HCT116 (cell line): ENCODE measurements around the gene EPHX1. TPM values are rescaled to one million over a fixed set of nuclear protein-coding genes. Genes with fewer than 3 reads are reported as not detected.

Experiments used
- ATAC-seq: fragments of 200-7000 bp; cut with Tn5 transposase; 2 replicates; pipeline ENCODE4 v1.9.1; 2020; ENCODE audit warnings: mild to moderate bottlenecking, moderate library complexity
- BruUV-seq: library from RNA; stranded (reverse); fragments of 400-500 nt; replicated peaks from 2 replicates; lab custom pipeline; 2021; lab: Mats Ljungman, UMichigan
- CTCF ChIA-PET: fragments of 300-600 bp; sonication (Branson Sonifier 250); formaldehyde crosslinking; loops from one replicate; lab custom pipeline; 2021; ENCODE audit warnings: antibody characterized with exemption; lab: Charles Lee
- POLR2A ChIA-PET: fragments of 300-600, 350-600 bp; sonication (Branson Sonifier 250); formaldehyde crosslinking; loops from one replicate; lab custom pipeline; 2021; ENCODE audit warnings: antibody characterized with exemption; lab: Charles Lee
- RAD21 ChIA-PET, 2 experiments: fragments of 300-600 bp; sonication (Branson Sonifier 250); formaldehyde crosslinking; loops; one replicate each; lab custom pipeline; 2023; ENCODE audit warnings: low total read pairs in 2 of 2; ENCODE audit not compliant: uncharacterized antibody in 2 of 2, unreplicated experiment in 2 of 2, low non-redundant PET in 1 of 2; lab: Charles Lee
- DNase-seq: peaks from one replicate; pipeline ENCODE4 v3.0.0-alpha.2; 2010; ENCODE audit warnings: low read depth, low spot score
- H2AFZ ChIP-seq: fragments of 200-600 bp; shearing (Covaris generic), sonication (generic); 2 replicates; pipeline ENCODE4 v1.6.1; 2017; ENCODE audit warnings: low read depth, mixed run types, mixed read lengths, antibody characterized with exemption, low read length; ENCODE audit not compliant: poor library complexity, severe bottlenecking
- H3K27ac ChIP-seq: 2 replicates; pipeline ENCODE4 v1.5.1; 2012; ENCODE audit warnings: low read depth, low read length
- H3K27me3 ChIP-seq: fragments of 200-600 bp; sonication (generic); 2 replicates; pipeline ENCODE4 v1.6.1; 2016; ENCODE audit warnings: mixed run types, low read length, mixed read lengths; ENCODE audit not compliant: insufficient read depth
- H3K36me3 ChIP-seq, 2 experiments: fragments of 200-500 bp in 1 of 2; fragments of 200-600 bp in 1 of 2; sonication (Bioruptor generic) in 1 of 2; sonication (generic) in 1 of 2; 2 replicates each; pipeline versions ENCODE4 v1.5.1 to v1.6.1; 2014 to 2016; ENCODE audit warnings: low read length in 2 of 2, inconsistent platforms in 1 of 2, mixed read lengths in 1 of 2, mixed run types in 1 of 2; ENCODE audit not compliant: insufficient read depth in 2 of 2, control insufficient read depth in 1 of 2
- H3K4me1 ChIP-seq, 2 experiments: fragments of 200-600 bp in 1 of 2; sonication (generic) in 1 of 2; 2 replicates each; pipeline versions ENCODE4 v1.5.1 to v1.6.1; 2012 to 2017; ENCODE audit warnings: low read length in 2 of 2, inconsistent platforms in 1 of 2, mild to moderate bottlenecking in 1 of 2, mixed read lengths in 1 of 2, mixed run types in 1 of 2, moderate library complexity in 1 of 2; ENCODE audit not compliant: insufficient read depth in 2 of 2, control insufficient read depth in 1 of 2
- H3K4me2 ChIP-seq: fragments of 200-600 bp; sonication (generic); 2 replicates; pipeline ENCODE4 v1.6.1; 2017; ENCODE audit warnings: mixed run types, low read length, mixed read lengths
- H3K4me3 ChIP-seq, 2 experiments: fragments of 200-600 bp in 1 of 2; sonication (generic) in 1 of 2; replicated peaks in 1 of 2; 2 replicates each; pipeline ENCODE4 v1.5.1; 2011 to 2016; ENCODE audit warnings: low read length in 2 of 2, control low read depth in 1 of 2, low read depth in 1 of 2, mild to moderate bottlenecking in 1 of 2, mixed read lengths in 1 of 2, mixed run types in 1 of 2
- H3K79me2 ChIP-seq: fragments of 200-600 bp; sonication (generic); 2 replicates; pipeline ENCODE4 v1.6.1; 2017; ENCODE audit warnings: mild to moderate bottlenecking, mixed run types, low read length, moderate library complexity, mixed read lengths; ENCODE audit not compliant: insufficient read depth
- H3K9ac ChIP-seq: fragments of 200-600 bp; sonication (generic); 2 replicates; pipeline ENCODE4 v1.6.1; 2016; ENCODE audit warnings: low read length, mixed read lengths
- H3K9me2 ChIP-seq: fragments of 200-600 bp; sonication (generic), shearing (Covaris generic); 2 replicates; pipeline ENCODE4 v1.6.1; 2017; ENCODE audit warnings: mixed run types, mild to moderate bottlenecking, moderate library complexity; ENCODE audit not compliant: insufficient read depth
- H3K9me3 ChIP-seq, 2 experiments: fragments of 200-500 bp in 1 of 2; fragments of 200-600 bp in 1 of 2; sonication (Bioruptor generic) in 1 of 2; sonication (generic) in 1 of 2; 2 replicates each; pipeline ENCODE4 v1.6.1; 2014 to 2017; ENCODE audit warnings: low read length in 2 of 2, mixed read lengths in 2 of 2, inconsistent platforms in 1 of 2, low read depth in 1 of 2, mild to moderate bottlenecking in 1 of 2, mixed run types in 1 of 2, moderate library complexity in 1 of 2; ENCODE audit not compliant: control insufficient read depth in 1 of 2, insufficient read depth in 1 of 2
- H4K20me1 ChIP-seq: fragments of 200-600 bp; sonication (generic), shearing (Covaris generic); 2 replicates; pipeline ENCODE4 v1.6.1; 2017; ENCODE audit warnings: mixed run types, mild to moderate bottlenecking, moderate library complexity; ENCODE audit not compliant: insufficient read depth
- CBX3 ChIP-seq: IDR thresholded peaks from 2 replicates; pipeline ENCODE4 v1.6.1; 2012; ENCODE audit warnings: low read depth
- CEBPB ChIP-seq: IDR thresholded peaks from 2 replicates; pipeline ENCODE4 v1.6.1; 2012; ENCODE audit warnings: low read depth
- EGR1 ChIP-seq: IDR thresholded peaks from 2 replicates; pipeline ENCODE4 v1.6.1; 2012; ENCODE audit warnings: low read depth
- EZH2 ChIP-seq: fragments of 200-600 bp; sonication (generic); IDR thresholded peaks from 2 replicates; pipeline ENCODE4 v1.6.1; 2017; ENCODE audit warnings: antibody characterized with exemption, mixed run types
- FOSL1 ChIP-seq: IDR thresholded peaks from 2 replicates; pipeline ENCODE4 v1.6.1; 2012; ENCODE audit warnings: low read depth
- JUND ChIP-seq: IDR thresholded peaks from 2 replicates; pipeline ENCODE4 v1.6.1; 2012
- POLR2A ChIP-seq: IDR thresholded peaks from 2 replicates; pipeline ENCODE4 v1.7.0; 2011; ENCODE audit warnings: borderline replicate concordance; ENCODE audit not compliant: insufficient read depth, insufficient read length; ENCODE audit errors: extremely low read depth
- POLR2AphosphoS5 ChIP-seq: IDR thresholded peaks from 2 replicates; pipeline ENCODE4 v1.6.1; 2011; ENCODE audit warnings: mild to moderate bottlenecking, low read depth, low read length, moderate library complexity
- SP1 ChIP-seq: IDR thresholded peaks from 2 replicates; pipeline ENCODE4 v1.6.1; 2012; ENCODE audit warnings: low read depth
- YY1 ChIP-seq: IDR thresholded peaks from 2 replicates; pipeline ENCODE4 v1.6.1; 2011; ENCODE audit warnings: low read length, low read depth, moderate library complexity, mild to moderate bottlenecking; ENCODE audit not compliant: insufficient replicate concordance; ENCODE audit errors: extremely low read depth
- intact Hi-C: fragments of 100-400 bp; cut with micrococcal nuclease; formaldehyde crosslinking; loops from 2 replicates; pipeline ENCODE4 v1.10.0; 2022
- total RNA-seq: library from RNA; stranded (reverse); gene quantifications from one replicate; pipeline ENCODE4 v1.2.1, GENCODE V29; 2021; ENCODE audit not compliant: unreplicated experiment
- TF ChIP-seq, protein P1 (sequence below): IDR thresholded peaks from 2 replicates; pipeline ENCODE4 v1.6.1; 2011; ENCODE audit warnings: mild to moderate bottlenecking, low read length, moderate library complexity; ENCODE audit not compliant: insufficient replicate concordance; ENCODE audit errors: extremely low read depth
- TF ChIP-seq, protein P2 (sequence below), 3 experiments: fragments of 200-600 bp in 1 of 3; sonication (generic) in 1 of 3; IDR thresholded peaks in 2 of 3; conservative IDR thresholded peaks in 1 of 3; 2 replicates each; pipeline ENCODE4 v1.5.1; 2012 to 2017; ENCODE audit warnings: low read depth in 2 of 3, low read length in 2 of 3, antibody characterized with exemption in 1 of 3, borderline replicate concordance in 1 of 3, control low read depth in 1 of 3, mild to moderate bottlenecking in 1 of 3, mixed read lengths in 1 of 3, mixed run types in 1 of 3, moderate library complexity in 1 of 3; ENCODE audit not compliant: insufficient read depth in 1 of 3
- TF ChIP-seq, protein P3 (sequence below): IDR thresholded peaks from 2 replicates; pipeline ENCODE4 v1.6.1; 2012
- TF ChIP-seq, protein P4 (sequence below): IDR thresholded peaks from 2 replicates; pipeline ENCODE4 v1.6.1; 2012

EPHX1 gene
- total RNA-seq, 1 experiment from 2014 or later, result 44.6 TPM

DNA sequence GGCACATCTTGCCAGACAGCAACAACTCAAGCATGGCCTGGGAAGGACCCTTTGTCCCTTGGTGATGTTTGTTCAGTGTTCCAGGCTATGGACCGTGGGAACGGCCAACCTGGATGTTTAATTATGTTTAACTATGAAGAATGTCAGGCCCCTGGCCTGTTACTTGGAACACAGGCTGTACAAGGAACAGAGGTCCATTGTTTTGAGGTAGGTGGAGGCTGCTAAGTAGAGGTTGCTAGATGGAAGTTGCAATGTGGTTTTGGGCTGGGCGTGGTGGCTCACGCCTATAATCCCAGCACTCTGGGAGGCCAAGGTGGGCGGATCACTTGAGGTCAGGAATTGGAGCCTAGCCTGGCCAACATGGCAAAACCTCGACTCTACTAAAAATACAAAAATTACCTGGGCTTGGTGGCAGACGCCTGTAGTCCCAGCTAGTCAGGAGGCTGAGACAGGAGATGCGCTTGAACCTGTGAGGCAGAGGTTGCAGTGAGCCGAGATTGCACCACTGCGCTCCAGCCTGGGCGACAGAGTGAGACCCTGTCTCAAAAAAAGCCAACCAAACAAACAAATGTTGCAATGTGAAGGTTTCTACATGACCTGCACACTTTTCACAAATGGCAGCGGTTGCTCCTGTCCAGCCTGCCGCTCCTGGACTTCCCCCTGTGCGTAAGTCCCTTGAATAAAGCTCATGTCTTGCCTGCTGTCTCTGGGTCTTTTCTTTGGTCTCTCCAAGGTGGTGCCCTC, 81.5 kb downstream of the EPHX1 start:
- BruUV-seq, result no TSS peak
- Histone ChIP-seq H3K9me3 (no peaks in the 10 kb centered on the region), H3K9ac (no peak overlapping the region), H3K27ac (no peak overlapping the region), H3K4me2 (peak overlapping the region; percentile 14; the same call in 1 of the 2 replicates), H3K36me3 (no peaks in the 10 kb centered on the region), H4K20me1 (no peaks in the 10 kb centered on the region), H2AFZ (no peak overlapping the region), H3K9me2 (no peaks in the 10 kb centered on the region), H3K79me2 (no peaks in the 10 kb centered on the region), H3K4me1 (peaks cover 0 to 15% of the 10 kb centered on the region in 2 experiments; a peak in 2 of 4 replicates), H3K4me3 (no peak overlapping the region), H3K27me3 (no peaks in the 10 kb centered on the region)
- intact Hi-C loops, result no loop called here
- DNase-seq (no peak), ATAC-seq (peak; percentile 62)
- RAD21 ChIA-PET, result no interaction called here
- TF ChIP-seq YY1 (no peak), EGR1 (no peak), CEBPB (no peak), POLR2A (no peak), EZH2 (no peak), JUND (no peak), CBX3 (no peak), FOSL1 (no peak), POLR2AphosphoS5 (no peak), SP1 (no peak)
- TF ChIP-seq, protein P1, sequence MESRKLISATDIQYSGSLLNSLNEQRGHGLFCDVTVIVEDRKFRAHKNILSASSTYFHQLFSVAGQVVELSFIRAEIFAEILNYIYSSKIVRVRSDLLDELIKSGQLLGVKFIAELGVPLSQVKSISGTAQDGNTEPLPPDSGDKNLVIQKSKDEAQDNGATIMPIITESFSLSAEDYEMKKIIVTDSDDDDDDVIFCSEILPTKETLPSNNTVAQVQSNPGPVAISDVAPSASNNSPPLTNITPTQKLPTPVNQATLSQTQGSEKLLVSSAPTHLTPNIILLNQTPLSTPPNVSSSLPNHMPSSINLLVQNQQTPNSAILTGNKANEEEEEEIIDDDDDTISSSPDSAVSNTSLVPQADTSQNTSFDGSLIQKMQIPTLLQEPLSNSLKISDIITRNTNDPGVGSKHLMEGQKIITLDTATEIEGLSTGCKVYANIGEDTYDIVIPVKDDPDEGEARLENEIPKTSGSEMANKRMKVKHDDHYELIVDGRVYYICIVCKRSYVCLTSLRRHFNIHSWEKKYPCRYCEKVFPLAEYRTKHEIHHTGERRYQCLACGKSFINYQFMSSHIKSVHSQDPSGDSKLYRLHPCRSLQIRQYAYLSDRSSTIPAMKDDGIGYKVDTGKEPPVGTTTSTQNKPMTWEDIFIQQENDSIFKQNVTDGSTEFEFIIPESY, result no peak
- TF ChIP-seq, protein P2, sequence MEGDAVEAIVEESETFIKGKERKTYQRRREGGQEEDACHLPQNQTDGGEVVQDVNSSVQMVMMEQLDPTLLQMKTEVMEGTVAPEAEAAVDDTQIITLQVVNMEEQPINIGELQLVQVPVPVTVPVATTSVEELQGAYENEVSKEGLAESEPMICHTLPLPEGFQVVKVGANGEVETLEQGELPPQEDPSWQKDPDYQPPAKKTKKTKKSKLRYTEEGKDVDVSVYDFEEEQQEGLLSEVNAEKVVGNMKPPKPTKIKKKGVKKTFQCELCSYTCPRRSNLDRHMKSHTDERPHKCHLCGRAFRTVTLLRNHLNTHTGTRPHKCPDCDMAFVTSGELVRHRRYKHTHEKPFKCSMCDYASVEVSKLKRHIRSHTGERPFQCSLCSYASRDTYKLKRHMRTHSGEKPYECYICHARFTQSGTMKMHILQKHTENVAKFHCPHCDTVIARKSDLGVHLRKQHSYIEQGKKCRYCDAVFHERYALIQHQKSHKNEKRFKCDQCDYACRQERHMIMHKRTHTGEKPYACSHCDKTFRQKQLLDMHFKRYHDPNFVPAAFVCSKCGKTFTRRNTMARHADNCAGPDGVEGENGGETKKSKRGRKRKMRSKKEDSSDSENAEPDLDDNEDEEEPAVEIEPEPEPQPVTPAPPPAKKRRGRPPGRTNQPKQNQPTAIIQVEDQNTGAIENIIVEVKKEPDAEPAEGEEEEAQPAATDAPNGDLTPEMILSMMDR (IDR thresholded peaks at IDR 0.05 in 2 of 3, conservative IDR thresholded peaks at IDR 0.05 in 1 of 3; ENCODE audit: borderline replicate concordance in 1 of 3, insufficient read depth in 1 of 3, low read depth in 2 of 3, low read length in 2 of 3), result no peak
- TF ChIP-seq, protein P3, sequence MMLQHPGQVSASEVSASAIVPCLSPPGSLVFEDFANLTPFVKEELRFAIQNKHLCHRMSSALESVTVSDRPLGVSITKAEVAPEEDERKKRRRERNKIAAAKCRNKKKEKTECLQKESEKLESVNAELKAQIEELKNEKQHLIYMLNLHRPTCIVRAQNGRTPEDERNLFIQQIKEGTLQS, result no peak
- TF ChIP-seq, protein P4, sequence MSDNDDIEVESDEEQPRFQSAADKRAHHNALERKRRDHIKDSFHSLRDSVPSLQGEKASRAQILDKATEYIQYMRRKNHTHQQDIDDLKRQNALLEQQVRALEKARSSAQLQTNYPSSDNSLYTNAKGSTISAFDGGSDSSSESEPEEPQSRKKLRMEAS, result no peak
- CTCF ChIA-PET, result interaction anchor here (0.8 to 1.1 kb wide), 2 partner anchors 114 to 410 kb away, joined by 3 read pairs; partner anchors contain the start of gene SRP9
- POLR2A ChIA-PET, result no interaction called here
